GM12801 (cell line): Measurements from ENCODE around the gene IL20RA.
A peak's percentile ranks its signal among the peaks of the same experiment; 100 is the strongest.

Experiments
- TF ChIP-seq, protein P1 (sequence below): IDR thresholded peaks from one replicate; pipeline ENCODE4 v1.5.1; 2011; ENCODE audit warnings: control low read depth; ENCODE audit not compliant: insufficient read length; ENCODE audit errors: extremely low read depth

IL20RA gene

DNA sequence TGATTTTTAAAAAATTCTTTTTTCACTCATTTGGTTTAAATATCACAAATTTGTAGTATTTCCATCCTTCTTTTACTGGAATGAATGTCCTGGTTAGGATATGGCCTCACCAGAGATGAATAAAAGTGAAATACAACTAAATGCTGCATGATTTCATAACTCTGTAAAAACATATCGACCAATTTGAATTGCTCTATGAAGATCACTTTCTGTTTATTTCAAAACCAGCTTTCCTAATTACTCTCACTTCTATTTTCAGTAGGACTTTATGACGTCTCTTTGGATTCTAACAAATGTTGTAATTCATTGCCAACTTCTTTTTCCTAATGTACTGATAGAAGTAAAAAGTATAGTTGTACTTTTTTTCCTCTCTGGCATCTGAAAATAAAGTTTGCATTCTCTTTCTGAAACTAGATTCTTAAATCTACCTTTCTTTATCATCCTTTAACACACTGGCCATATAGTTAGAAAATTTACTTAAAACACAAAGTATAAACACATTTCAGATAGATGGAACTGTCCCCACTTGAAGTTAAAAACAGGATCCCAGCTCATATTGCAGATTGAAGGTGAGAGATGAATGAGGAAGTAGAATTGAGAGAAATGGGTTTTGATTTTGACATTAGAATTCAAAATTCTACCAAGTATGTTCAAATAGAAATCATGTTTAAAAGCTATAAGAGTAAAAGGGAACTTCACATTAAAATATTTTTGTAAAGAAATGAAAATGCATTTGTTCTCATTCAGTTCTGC is 40.3 kb upstream of the IL20RA start:
- TF ChIP-seq, protein P1, sequence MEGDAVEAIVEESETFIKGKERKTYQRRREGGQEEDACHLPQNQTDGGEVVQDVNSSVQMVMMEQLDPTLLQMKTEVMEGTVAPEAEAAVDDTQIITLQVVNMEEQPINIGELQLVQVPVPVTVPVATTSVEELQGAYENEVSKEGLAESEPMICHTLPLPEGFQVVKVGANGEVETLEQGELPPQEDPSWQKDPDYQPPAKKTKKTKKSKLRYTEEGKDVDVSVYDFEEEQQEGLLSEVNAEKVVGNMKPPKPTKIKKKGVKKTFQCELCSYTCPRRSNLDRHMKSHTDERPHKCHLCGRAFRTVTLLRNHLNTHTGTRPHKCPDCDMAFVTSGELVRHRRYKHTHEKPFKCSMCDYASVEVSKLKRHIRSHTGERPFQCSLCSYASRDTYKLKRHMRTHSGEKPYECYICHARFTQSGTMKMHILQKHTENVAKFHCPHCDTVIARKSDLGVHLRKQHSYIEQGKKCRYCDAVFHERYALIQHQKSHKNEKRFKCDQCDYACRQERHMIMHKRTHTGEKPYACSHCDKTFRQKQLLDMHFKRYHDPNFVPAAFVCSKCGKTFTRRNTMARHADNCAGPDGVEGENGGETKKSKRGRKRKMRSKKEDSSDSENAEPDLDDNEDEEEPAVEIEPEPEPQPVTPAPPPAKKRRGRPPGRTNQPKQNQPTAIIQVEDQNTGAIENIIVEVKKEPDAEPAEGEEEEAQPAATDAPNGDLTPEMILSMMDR: no peak

DNA sequence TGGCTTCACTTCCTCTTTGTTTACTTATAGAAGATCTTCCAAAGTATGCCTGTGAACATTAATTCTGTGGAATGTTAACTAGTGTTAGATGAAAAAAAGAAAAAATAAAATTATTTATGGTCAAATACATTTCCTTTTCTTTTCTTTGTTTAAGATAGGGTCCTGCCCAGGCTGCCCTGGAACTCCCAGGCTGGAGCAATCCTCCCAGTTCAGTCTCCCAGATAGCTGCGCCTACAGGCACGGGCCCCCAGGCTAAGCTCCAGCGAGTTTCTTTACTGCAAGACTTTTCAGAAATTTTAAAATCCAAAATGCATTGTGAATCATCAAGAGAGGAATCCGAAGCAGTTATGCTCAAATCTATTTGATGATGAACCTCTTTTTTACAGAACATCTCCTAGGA is 39.3 kb upstream of the IL20RA start:
- TF ChIP-seq, protein P1: no peak

DNA sequence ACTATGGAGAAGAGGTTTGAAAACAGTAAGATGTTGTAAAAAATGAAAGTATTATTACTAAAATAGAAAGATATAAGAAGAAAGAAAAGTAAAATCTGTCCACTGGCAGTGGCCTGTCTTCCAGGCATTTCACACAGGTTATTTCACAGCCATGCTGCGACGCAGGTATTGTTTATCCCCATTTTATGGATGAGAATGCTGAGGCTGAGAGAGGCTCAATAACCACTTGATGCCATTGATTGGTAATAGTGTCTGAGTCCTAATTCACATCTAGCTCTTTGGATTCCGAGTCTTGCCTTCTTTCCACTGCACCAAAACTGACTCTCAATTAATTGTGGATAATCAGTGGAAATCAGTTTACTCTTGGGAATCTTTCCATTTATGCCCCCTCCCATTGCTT is 37.2 kb upstream of the IL20RA start:
- TF ChIP-seq, protein P1: no peak

DNA sequence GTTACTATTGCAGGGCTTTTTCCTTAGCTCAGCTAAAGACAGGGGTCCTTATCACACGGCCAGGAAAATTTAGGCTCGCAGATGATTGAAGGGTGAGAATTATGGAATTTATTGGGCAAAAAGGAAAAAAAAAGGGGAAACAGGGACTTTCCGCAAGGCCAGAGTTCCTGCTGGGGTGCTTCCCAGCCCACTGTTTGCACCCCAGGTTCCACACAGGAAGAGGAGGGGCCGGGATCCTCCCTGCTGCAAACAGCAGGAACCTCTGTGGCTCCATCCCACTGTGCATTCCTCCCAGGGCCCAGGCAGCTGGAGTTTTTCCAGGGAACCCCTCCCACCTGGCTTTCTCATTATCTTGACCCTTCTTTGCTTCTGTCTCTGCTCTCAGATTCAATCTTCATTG is 35.9 kb upstream of the IL20RA start:
- TF ChIP-seq, protein P1: no peak

DNA sequence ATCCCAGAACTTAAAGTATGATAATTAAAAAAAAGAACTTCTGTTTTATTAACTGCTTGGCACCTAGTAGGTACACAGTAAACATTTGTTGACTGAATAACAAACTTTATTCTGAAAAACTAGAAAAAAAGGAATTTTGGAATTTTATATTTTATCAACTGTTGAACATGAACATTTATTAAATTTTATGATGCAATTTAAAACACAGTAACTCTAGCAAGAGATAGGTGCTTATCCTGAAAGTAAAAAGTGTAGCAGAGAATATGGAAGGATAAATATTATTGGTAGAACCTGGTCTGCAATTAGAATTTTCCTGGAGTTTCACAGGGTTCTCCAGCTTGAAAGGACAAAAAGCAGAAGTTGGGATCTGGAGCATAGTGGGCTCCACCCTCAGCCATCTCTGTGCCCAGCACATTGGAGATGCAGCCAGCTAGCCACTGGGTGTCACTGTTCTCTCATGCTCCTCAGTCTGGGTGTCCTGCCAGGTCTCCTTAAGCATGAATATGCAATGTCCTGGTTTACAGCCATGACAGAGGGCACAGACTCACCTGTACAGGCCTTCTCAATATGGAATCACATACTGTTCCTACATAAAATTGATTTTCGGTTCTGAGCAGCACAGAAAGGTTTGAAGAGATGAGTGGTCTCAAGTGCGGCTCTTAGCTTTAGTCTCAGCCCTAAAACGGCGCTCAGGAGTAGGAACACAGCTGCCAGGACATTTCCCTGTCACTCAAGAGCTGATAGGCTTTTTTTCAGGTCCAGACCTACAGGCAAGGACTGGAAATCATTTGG is 31.7 kb upstream of the IL20RA start:
- TF ChIP-seq, protein P1: peak; percentile 93

DNA sequence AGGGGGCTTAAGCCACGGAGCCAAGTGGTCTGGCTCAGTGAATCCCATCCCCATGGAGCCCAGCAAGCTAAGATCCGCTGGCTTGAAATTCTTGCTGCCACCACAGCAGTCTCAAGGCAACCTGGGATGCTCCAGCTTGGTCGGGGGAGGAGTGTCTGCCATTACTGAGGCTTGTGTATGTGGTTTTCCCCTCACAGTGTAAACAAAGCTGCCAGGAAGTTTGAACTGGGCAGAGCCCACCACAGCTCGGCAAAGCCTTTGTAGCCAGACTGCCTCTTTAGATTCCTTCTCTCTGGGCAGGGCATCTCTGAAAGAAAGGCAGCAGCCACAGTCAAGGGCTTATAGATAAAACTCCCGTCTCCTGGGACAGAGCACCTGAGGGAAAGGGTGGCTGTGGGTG is 25.5 kb upstream of the IL20RA start:
- TF ChIP-seq, protein P1: no peak

DNA sequence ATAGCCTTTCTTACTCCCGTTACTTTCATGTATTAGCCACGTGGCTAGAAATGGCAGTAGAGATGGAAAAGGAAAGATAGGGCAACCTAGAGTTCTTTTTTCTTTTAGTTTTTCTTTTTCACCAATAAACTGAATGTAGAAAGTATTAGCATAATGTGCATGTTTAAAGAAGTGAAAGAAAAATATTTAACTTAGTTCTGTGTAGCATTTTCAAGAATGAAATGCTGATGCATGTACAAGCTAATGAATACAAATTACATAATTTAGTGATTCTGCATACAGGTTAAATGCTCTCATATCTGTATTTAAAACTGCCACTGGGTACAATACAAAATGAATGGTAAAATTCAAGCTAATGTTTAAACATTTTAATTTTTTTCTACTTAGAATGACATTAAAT is 22.6 kb upstream of the IL20RA start:
- TF ChIP-seq, protein P1: no peak
